Pericardium fibroblast (primary cell): ENCODE data around the gene ADNP2. TPM values are rescaled to one million over a fixed set of nuclear protein-coding genes. Genes with fewer than 3 reads are reported as not detected.

ENCODE experiments used
- total RNA-seq: library from RNA; depleted of rRNA; stranded (reverse); fragments of >200 nt; gene quantifications from 2 replicates; pipeline ENCODE4 v1.2.3, GENCODE V29; 2015

ADNP2 gene
- 8.9 and 11.4 TPM in 2 replicates for total RNA-seq

GRCh38 chr18:80108739-80109675 lies at the start of gene ADNP2:
ADNP2 (plus strand) TSS chr18:80109262; CDS start chr18:80117543, 8,281 bp downstream.

Other genes starting within 250 kb of the ADNP2 start
- 29.4 and 37.8 TPM in 2 replicates for gene SLC66A2, start 157.6 kb upstream of the ADNP2 start, total RNA-seq
- 13.0 and 15.8 TPM in 2 replicates for gene HSBP1L1, start 144.6 kb upstream of the ADNP2 start, total RNA-seq
- 39.8 and 39.9 TPM in 2 replicates for gene TXNL4A, start 120.7 kb upstream of the ADNP2 start, total RNA-seq
- gene RBFA, start 74.8 kb upstream of the ADNP2 start, total RNA-seq = 18.6 and 23.1 TPM in 2 replicates
- gene PARD6G, start 138.3 kb downstream of the ADNP2 start, total RNA-seq = 1.8 and 2.5 TPM in 2 replicates